Measurements from ENCODE around the gene ATN1. TPM values are rescaled to one million over a fixed set of nuclear protein-coding genes. Genes with fewer than 3 reads are reported as not detected.

ATN1 gene
- total RNA-seq, 1 experiment from 2014 or later: 62.0 TPM

DNA sequence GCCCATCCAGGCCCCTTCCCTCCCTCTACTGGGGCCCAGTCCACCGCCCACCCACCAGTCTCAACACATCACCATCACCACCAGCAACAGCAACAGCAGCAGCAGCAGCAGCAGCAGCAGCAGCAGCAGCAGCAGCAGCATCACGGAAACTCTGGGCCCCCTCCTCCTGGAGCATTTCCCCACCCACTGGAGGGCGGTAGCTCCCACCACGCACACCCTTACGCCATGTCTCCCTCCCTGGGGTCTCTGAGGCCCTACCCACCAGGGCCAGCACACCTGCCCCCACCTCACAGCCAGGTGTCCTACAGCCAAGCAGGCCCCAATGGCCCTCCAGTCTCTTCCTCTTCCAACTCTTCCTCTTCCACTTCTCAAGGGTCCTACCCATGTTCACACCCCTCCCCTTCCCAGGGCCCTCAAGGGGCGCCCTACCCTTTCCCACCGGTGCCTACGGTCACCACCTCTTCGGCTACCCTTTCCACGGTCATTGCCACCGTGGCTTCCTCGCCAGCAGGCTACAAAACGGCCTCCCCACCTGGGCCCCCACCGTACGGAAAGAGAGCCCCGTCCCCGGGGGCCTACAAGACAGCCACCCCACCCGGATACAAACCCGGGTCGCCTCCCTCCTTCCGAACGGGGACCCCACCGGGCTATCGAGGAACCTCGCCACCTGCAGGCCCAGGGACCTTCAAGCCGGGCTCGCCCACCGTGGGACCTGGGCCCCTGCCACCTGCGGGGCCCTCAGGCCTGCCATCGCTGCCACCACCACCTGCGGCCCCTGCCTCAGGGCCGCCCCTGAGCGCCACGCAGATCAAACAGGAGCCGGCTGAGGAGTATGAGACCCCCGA, 9.1 kb downstream of the ATN1 start:
- H3K36me3 Mint-ChIP-seq (ENCODE audit: insufficient read depth, unreplicated experiment): peaks cover 87% of the 10 kb centered on the region

DNA sequence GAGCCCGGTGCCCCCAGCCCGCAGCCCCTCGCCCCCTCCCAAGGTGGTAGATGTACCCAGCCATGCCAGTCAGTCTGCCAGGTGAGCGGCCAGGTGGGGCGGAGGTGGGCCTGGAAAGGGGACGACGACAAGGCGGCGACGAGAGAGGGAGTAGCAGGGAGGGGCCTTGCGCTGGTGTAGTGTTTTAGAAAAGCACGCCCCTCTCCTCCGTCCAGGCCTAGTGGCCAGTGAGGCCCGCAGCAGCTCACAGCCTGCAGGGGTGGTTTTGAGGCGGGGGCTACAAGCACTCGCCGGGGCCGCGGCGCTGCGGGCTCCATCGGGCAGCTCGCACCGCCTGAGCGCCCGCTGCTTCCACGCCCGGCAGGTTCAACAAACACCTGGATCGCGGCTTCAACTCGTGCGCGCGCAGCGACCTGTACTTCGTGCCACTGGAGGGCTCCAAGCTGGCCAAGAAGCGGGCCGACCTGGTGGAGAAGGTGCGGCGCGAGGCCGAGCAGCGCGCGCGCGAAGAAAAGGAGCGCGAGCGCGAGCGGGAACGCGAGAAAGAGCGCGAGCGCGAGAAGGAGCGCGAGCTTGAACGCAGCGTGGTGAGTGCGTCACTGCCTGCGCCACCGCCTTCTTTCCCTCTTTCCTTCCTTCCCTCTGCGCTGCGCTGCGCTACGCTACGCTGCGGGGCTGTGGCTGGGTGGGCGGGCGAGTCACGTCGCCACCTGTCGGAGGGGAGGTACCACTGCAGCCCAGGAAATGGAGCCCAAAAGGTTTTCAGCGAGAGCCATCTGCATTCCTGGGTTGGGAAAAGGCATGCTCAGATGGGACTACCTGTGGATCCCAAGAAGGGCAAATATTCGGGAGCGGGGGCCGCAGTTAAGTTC, 10.0 kb downstream of the ATN1 start:
- TSS peak; percentile 95 for BruUV-seq (replicated peaks)
- Mint-ChIP-seq H3K4me3 (ENCODE audit: low read depth, unreplicated experiment) (peak overlapping the region; percentile 75), H3K27me3 (ENCODE audit: unreplicated experiment) (no peaks in the 10 kb centered on the region), H3K27ac (ENCODE audit: unreplicated experiment) (peak overlapping the region; percentile 93), H3K36me3 (ENCODE audit: insufficient read depth, unreplicated experiment) (peaks cover 87% of the 10 kb centered on the region), H3K9me3 (ENCODE audit: low read depth, unreplicated experiment) (no peaks in the 10 kb centered on the region), H3K4me1 (ENCODE audit: low read depth, unreplicated experiment) (peaks cover 34% of the 10 kb centered on the region)
- peak; percentile 93 for DNase-seq
- peak; percentile 89 for TF ChIP-seq CTCF (IDR thresholded peaks at IDR 0.05; ENCODE audit: unreplicated experiment)
- CTCF ChIA-PET: interaction anchor here (0.6 to 1.2 kb wide), 7 partner anchors 8 to 68 kb away, joined by 3 to 10 read pairs (median 4); partner anchors contain the start of gene SPSB2
- intact Hi-C loops (cut with micrococcal nuclease; ENCODE audit: unreplicated experiment): no loop called here

More for the DNA sequence above, 9.1 kb downstream of the ATN1 start:
- peak overlapping the region; percentile 93 for H3K27ac Mint-ChIP-seq (ENCODE audit: unreplicated experiment)
- no peaks in the 10 kb centered on the region for H3K27me3 Mint-ChIP-seq (ENCODE audit: unreplicated experiment)
- H3K9me3 Mint-ChIP-seq (ENCODE audit: low read depth, unreplicated experiment): no peaks in the 10 kb centered on the region
- intact Hi-C loops (cut with micrococcal nuclease; ENCODE audit: unreplicated experiment): no loop called here
- CTCF ChIA-PET: interaction anchor here (1.2 kb wide), 1 partner anchor 68 kb away, joined by 10 read pairs; no protein-coding TSS in a partner anchor
- TF ChIP-seq CTCF (IDR thresholded peaks at IDR 0.05; ENCODE audit: unreplicated experiment): no peak
- peak overlapping the region; percentile 75 for H3K4me3 Mint-ChIP-seq (ENCODE audit: low read depth, unreplicated experiment)
- TSS peak; percentile 36 for BruUV-seq (replicated peaks)
- H3K4me1 Mint-ChIP-seq (ENCODE audit: low read depth, unreplicated experiment): peaks cover 41% of the 10 kb centered on the region
- peak; percentile 30 for DNase-seq

DNA sequence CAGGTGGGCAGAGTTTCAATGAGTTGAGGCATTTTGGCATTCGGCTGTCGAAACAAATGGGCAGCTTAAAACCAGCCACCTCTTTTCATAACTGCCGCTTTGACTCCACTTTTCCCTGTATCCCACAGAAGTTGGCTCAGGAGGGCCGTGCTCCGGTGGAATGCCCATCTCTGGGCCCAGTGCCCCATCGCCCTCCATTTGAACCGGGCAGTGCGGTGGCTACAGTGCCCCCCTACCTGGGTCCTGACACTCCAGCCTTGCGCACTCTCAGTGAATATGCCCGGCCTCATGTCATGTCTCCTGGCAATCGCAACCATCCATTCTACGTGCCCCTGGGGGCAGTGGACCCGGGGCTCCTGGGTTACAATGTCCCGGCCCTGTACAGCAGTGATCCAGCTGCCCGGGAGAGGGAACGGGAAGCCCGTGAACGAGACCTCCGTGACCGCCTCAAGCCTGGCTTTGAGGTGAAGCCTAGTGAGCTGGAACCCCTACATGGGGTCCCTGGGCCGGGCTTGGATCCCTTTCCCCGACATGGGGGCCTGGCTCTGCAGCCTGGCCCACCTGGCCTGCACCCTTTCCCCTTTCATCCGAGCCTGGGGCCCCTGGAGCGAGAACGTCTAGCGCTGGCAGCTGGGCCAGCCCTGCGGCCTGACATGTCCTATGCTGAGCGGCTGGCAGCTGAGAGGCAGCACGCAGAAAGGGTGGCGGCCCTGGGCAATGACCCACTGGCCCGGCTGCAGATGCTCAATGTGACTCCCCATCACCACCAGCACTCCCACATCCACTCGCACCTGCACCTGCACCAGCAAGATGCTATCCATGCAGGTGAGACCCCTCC, 10.8 kb downstream of the ATN1 start:
- H3K27ac Mint-ChIP-seq (ENCODE audit: unreplicated experiment): peak overlapping the region; percentile 93
- no peaks in the 10 kb centered on the region for H3K9me3 Mint-ChIP-seq (ENCODE audit: low read depth, unreplicated experiment)
- H3K27me3 Mint-ChIP-seq (ENCODE audit: unreplicated experiment): peaks cover 6% of the 10 kb centered on the region
- peaks cover 92% of the 10 kb centered on the region for H3K36me3 Mint-ChIP-seq (ENCODE audit: insufficient read depth, unreplicated experiment)
- peak overlapping the region; percentile 75 for H3K4me3 Mint-ChIP-seq (ENCODE audit: low read depth, unreplicated experiment)
- peaks cover 37% of the 10 kb centered on the region for H3K4me1 Mint-ChIP-seq (ENCODE audit: low read depth, unreplicated experiment)
- DNase-seq: no peak
- CTCF ChIA-PET: interaction anchor here (0.6 to 1.2 kb wide), 6 partner anchors 10 to 69 kb away, joined by 3 to 10 read pairs (median 6); no protein-coding TSS in a partner anchor
- TF ChIP-seq CTCF (IDR thresholded peaks at IDR 0.05; ENCODE audit: unreplicated experiment): no peak
- intact Hi-C loops (cut with micrococcal nuclease; ENCODE audit: unreplicated experiment): no loop called here
- BruUV-seq (replicated peaks): TSS peak; percentile 10

- Mint-ChIP-seq H3K4me1 (ENCODE audit: low read depth, unreplicated experiment) (peaks cover 37% of the 10 kb centered on the region), H3K36me3 (ENCODE audit: insufficient read depth, unreplicated experiment) (peaks cover 96% of the 10 kb centered on the region), H3K27ac (ENCODE audit: unreplicated experiment) (peak overlapping the region; percentile 93), H3K27me3 (ENCODE audit: unreplicated experiment) (peaks cover 12% of the 10 kb centered on the region), H3K4me3 (ENCODE audit: low read depth, unreplicated experiment) (peak overlapping the region; percentile 75), H3K9me3 (ENCODE audit: low read depth, unreplicated experiment) (no peaks in the 10 kb centered on the region)
- no peak for TF ChIP-seq CTCF (IDR thresholded peaks at IDR 0.05; ENCODE audit: unreplicated experiment)
- DNase-seq: no peak
- CTCF ChIA-PET: interaction anchor here (0.6 kb wide), 1 partner anchor 59 kb away, joined by 3 read pairs; no protein-coding TSS in a partner anchor
- intact Hi-C loops (cut with micrococcal nuclease; ENCODE audit: unreplicated experiment): no loop called here
- no TSS peak for BruUV-seq (replicated peaks)
Measured at GRCh38 chr12:6939191-6939540, 11.4 kb downstream of the ATN1 start.
